Nephron progenitor cell (in vitro differentiated cells): ENCODE data around the gene SIRT6.
"Not testable (repeated sequence)": the region's sequence is repeated elsewhere in the genome, so short reads cannot be mapped to it uniquely, and the experiment has no call there.

Source experiments
- DNase-seq: peaks from one replicate; pipeline ENCODE4 v3.0.0; 2021
- H3K27ac Mint-ChIP-seq: 2 replicates; pipeline ENCODE4 v1.8.0; 2021; ENCODE audit warnings: mild to moderate bottlenecking, moderate library complexity, mixed read lengths
- H3K27me3 Mint-ChIP-seq: 2 replicates; pipeline ENCODE4 v1.8.0; 2021; ENCODE audit warnings: mild to moderate bottlenecking, low read depth, mixed read lengths; ENCODE audit not compliant: poor library complexity
- H3K36me3 Mint-ChIP-seq: 2 replicates; pipeline ENCODE4 v1.8.0; 2021; ENCODE audit warnings: low read depth, mixed read lengths
- H3K4me1 Mint-ChIP-seq: 2 replicates; pipeline ENCODE4 v1.8.0; 2021; ENCODE audit warnings: mixed read lengths
- H3K4me3 Mint-ChIP-seq: 2 replicates; pipeline ENCODE4 v1.8.0; 2021; ENCODE audit warnings: mild to moderate bottlenecking, moderate library complexity, mixed read lengths
- H3K9me3 Mint-ChIP-seq: 2 replicates; pipeline ENCODE4 v1.8.0; 2021; ENCODE audit warnings: mild to moderate bottlenecking, moderate library complexity, mixed read lengths
- CTCF ChIP-seq: fragments of 200-600 bp; sonication (generic); IDR thresholded peaks from 2 replicates; pipeline ENCODE4 v1.5.0; 2021; ENCODE audit warnings: antibody characterized with exemption

Gene SIRT6

GRCh38 chr19:4197228-4197624 lies 14.9 kb upstream of the SIRT6 start:
- Mint-ChIP-seq H3K27me3 (peaks cover 88% of the 10 kb centered on the region), H3K36me3 (peaks cover 8% of the 10 kb centered on the region), H3K4me1 (peaks cover 16% of the 10 kb centered on the region), H3K27ac (no peak overlapping the region), H3K4me3 (peak overlapping the region; percentile 63), H3K9me3 (peaks cover 17% of the 10 kb centered on the region)
- no peak for TF ChIP-seq CTCF
- no peak for DNase-seq

GRCh38 chr19:4196587-4197148 lies 14.3 kb upstream of the SIRT6 start:
- Mint-ChIP-seq H3K9me3 (peaks cover 17% of the 10 kb centered on the region), H3K4me3 (no peak overlapping the region), H3K36me3 (peaks cover 8% of the 10 kb centered on the region), H3K27ac (no peak overlapping the region), H3K4me1 (peaks cover 16% of the 10 kb centered on the region), H3K27me3 (peaks cover 83% of the 10 kb centered on the region)
- no peak for DNase-seq
- no peak for TF ChIP-seq CTCF

- TF ChIP-seq CTCF, result no peak
- no peak for DNase-seq
- peaks cover 8% of the 10 kb centered on the region for H3K36me3 Mint-ChIP-seq
- peaks cover 16% of the 10 kb centered on the region for H3K4me1 Mint-ChIP-seq
- no peak overlapping the region for H3K4me3 Mint-ChIP-seq
- H3K27ac Mint-ChIP-seq, result no peak overlapping the region
- H3K9me3 Mint-ChIP-seq, result peaks cover 16% of the 10 kb centered on the region
- H3K27me3 Mint-ChIP-seq, result peaks cover 76% of the 10 kb centered on the region
These were observed 13.6 kb upstream of the SIRT6 start for GRCh38 chr19:4196009-4196408.

GRCh38 chr19:4194353-4194752 lies 12.0 kb upstream of the SIRT6 start:
- no peak for TF ChIP-seq CTCF
- no peak overlapping the region for H3K4me3 Mint-ChIP-seq
- peaks cover 21% of the 10 kb centered on the region for H3K4me1 Mint-ChIP-seq
- H3K27me3 Mint-ChIP-seq, result peaks cover 61% of the 10 kb centered on the region
- H3K9me3 Mint-ChIP-seq, result peaks cover 12% of the 10 kb centered on the region
- no peak overlapping the region for H3K27ac Mint-ChIP-seq
- no peak for DNase-seq
- peaks cover 8% of the 10 kb centered on the region for H3K36me3 Mint-ChIP-seq

GRCh38 chr19:4192537-4192936 lies 10.2 kb upstream of the SIRT6 start:
- H3K27me3 Mint-ChIP-seq, result peaks cover 48% of the 10 kb centered on the region
- not testable (repeated sequence) for H3K4me3 Mint-ChIP-seq, H3K36me3 Mint-ChIP-seq, H3K27ac Mint-ChIP-seq, H3K9me3 Mint-ChIP-seq, DNase-seq
- H3K4me1 Mint-ChIP-seq, result peaks cover 17% of the 10 kb centered on the region

- Mint-ChIP-seq H3K27me3 (peaks cover 37% of the 10 kb centered on the region), H3K27ac (no peak overlapping the region), H3K36me3 (no peaks in the 10 kb centered on the region), H3K9me3 (no peaks in the 10 kb centered on the region), H3K4me3 (no peak overlapping the region), H3K4me1 (peaks cover 27% of the 10 kb centered on the region)
- DNase-seq, result no peak
- TF ChIP-seq CTCF, result no peak
These were observed 7.3 kb upstream of the SIRT6 start for GRCh38 chr19:4189641-4190040.
